Vagina (tissue), 2 donors: Measurements from ENCODE around the gene KDM4B. TPM values are rescaled to one million over a fixed set of nuclear protein-coding genes. Genes with fewer than 3 reads are reported as not detected.

Source experiments
- DNase-seq, 2 donors: peaks; one replicate each; pipeline ENCODE4 v3.0.0-alpha.2; 2017; ENCODE audit errors: extremely low spot score in 2 of 2
- H3K27ac ChIP-seq: fragments of 200-600 bp; sonication (generic); one replicate; pipeline ENCODE4 v1.5.1; 2019
- H3K27me3 ChIP-seq: fragments of 200-600 bp; sonication (generic); one replicate; pipeline ENCODE4 v1.5.1; 2019
- H3K36me3 ChIP-seq, 2 donors: fragments of 200-600 bp; sonication (generic); one replicate each; pipeline ENCODE4 v1.5.1; 2017 to 2019
- H3K4me1 ChIP-seq: fragments of 200-600 bp; sonication (generic); one replicate; pipeline ENCODE4 v1.5.1; 2019
- H3K4me3 ChIP-seq, 2 donors: fragments of 200-600 bp; sonication (generic); 1 replicate in 1 of 2; 2 replicates in 1 of 2; pipeline ENCODE4 v1.5.1; 2016 to 2019
- H3K9me3 ChIP-seq: fragments of 200-600 bp; sonication (generic); one replicate; pipeline ENCODE4 v1.5.1; 2019
- CTCF ChIP-seq, 3 experiments: fragments of 450-650 bp in 2 of 3; fragments of 200-600 bp in 1 of 3; sonication (generic) in 1 of 3; IDR thresholded peaks; one replicate each; pipeline ENCODE4 v1.5.1; 2017 to 2019; ENCODE audit warnings: antibody characterized with exemption in 3 of 3, mild to moderate bottlenecking in 2 of 3, moderate library complexity in 2 of 3
- POLR2A ChIP-seq, 2 donors: fragments of 450-650 bp; IDR thresholded peaks; one replicate each; pipeline ENCODE4 v1.6.1; 2017; ENCODE audit warnings: antibody characterized with exemption in 2 of 2, mild to moderate bottlenecking in 2 of 2, moderate library complexity in 2 of 2
- POLR2AphosphoS5 ChIP-seq, 2 donors: sonication (generic); formaldehyde crosslinking; IDR thresholded peaks; one replicate each; pipeline ENCODE4 v1.9.0; 2017; ENCODE audit warnings: antibody characterized with exemption in 2 of 2, mild to moderate bottlenecking in 2 of 2, low read depth in 1 of 2; ENCODE audit not compliant: insufficient read depth in 1 of 2
- intact Hi-C: fragments of 100-400 bp; cut with DNase I; formaldehyde crosslinking; loops from one replicate; pipeline ENCODE4 v1.15.1; 2023
- total RNA-seq: library from RNA; depleted of rRNA; stranded (reverse); fragments of >200 nt; gene quantifications from one replicate; pipeline ENCODE4 v1.2.3, GENCODE V29; 2016

The KDM4B gene
- total RNA-seq, 1 donor from 2014 or later: 59.7 TPM

DNA sequence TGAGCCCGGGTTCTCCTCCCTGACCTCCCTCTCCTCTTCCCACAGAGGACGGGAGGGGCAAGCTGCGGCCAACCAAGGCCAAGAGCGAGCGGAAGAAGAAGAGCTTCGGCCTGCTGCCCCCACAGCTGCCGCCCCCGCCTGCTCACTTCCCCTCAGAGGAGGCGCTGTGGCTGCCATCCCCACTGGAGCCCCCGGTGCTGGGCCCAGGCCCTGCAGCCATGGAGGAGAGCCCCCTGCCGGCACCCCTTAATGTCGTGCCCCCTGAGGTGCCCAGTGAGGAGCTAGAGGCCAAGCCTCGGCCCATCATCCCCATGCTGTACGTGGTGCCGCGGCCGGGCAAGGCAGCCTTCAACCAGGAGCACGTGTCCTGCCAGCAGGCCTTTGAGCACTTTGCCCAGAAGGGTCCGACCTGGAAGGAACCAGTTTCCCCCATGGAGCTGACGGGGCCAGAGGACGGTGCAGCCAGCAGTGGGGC, 162.2 kb downstream of the KDM4B start:
- no peaks in the 10 kb centered on the region for H3K27me3 ChIP-seq
- TF ChIP-seq POLR2A (IDR thresholded peaks at IDR 0.05) (no peak), CTCF (IDR thresholded peaks at IDR 0.05) (no peak), POLR2AphosphoS5 (IDR thresholded peaks at IDR 0.05; ENCODE audit: insufficient read depth in 1 of 2, low read depth in 1 of 2) (no peak)
- peaks cover 27% of the 10 kb centered on the region for H3K4me1 ChIP-seq
- no peak overlapping the region for H3K27ac ChIP-seq
- H3K36me3 ChIP-seq: peaks cover 0 to 37% of the 10 kb centered on the region in 2 donors
- DNase-seq: no peak
- intact Hi-C loops: no loop called here
- H3K4me3 ChIP-seq: no peak overlapping the region
- no peaks in the 10 kb centered on the region for H3K9me3 ChIP-seq

- no peaks in the 10 kb centered on the region for H3K27me3 ChIP-seq
- intact Hi-C loops: no loop called here
- H3K4me1 ChIP-seq: peaks cover 27% of the 10 kb centered on the region
- no peak for DNase-seq
- H3K36me3 ChIP-seq: peaks cover 0 to 43% of the 10 kb centered on the region in 2 donors
- no peak overlapping the region for H3K4me3 ChIP-seq
- TF ChIP-seq CTCF (IDR thresholded peaks at IDR 0.05): no peak
- no peak for TF ChIP-seq POLR2AphosphoS5 (IDR thresholded peaks at IDR 0.05; ENCODE audit: insufficient read depth in 1 of 2, low read depth in 1 of 2)
- no peak for TF ChIP-seq POLR2A (IDR thresholded peaks at IDR 0.05)
- no peaks in the 10 kb centered on the region for H3K9me3 ChIP-seq
- no peak overlapping the region for H3K27ac ChIP-seq
These were observed 162.7 kb downstream of the KDM4B start for GRCh38 chr19:5131506-5132205.

GRCh38 chr19:5132206-5132560, 163.3 kb downstream of the KDM4B start:
- TF ChIP-seq POLR2A (IDR thresholded peaks at IDR 0.05) (no peak), POLR2AphosphoS5 (IDR thresholded peaks at IDR 0.05; ENCODE audit: insufficient read depth in 1 of 2, low read depth in 1 of 2) (no peak), CTCF (IDR thresholded peaks at IDR 0.05) (no peak)
- Histone ChIP-seq H3K4me1 (peaks cover 25% of the 10 kb centered on the region), H3K36me3 (peaks cover 0 to 48% of the 10 kb centered on the region in 2 donors), H3K4me3 (no peak overlapping the region), H3K9me3 (no peaks in the 10 kb centered on the region), H3K27ac (no peak overlapping the region), H3K27me3 (no peaks in the 10 kb centered on the region)
- DNase-seq: no peak
- intact Hi-C loops: no loop called here

- TF ChIP-seq POLR2A (IDR thresholded peaks at IDR 0.05) (no peak), POLR2AphosphoS5 (IDR thresholded peaks at IDR 0.05; ENCODE audit: insufficient read depth in 1 of 2, low read depth in 1 of 2) (no peak), CTCF (IDR thresholded peaks at IDR 0.05) (no peak)
- H3K4me3 ChIP-seq: no peak overlapping the region
- H3K36me3 ChIP-seq: peaks cover 0 to 55% of the 10 kb centered on the region in 2 donors
- no peaks in the 10 kb centered on the region for H3K27me3 ChIP-seq
- intact Hi-C loops: no loop called here
- no peak overlapping the region for H3K27ac ChIP-seq
- H3K4me1 ChIP-seq: peaks cover 18% of the 10 kb centered on the region
- DNase-seq: no peak
- H3K9me3 ChIP-seq: no peaks in the 10 kb centered on the region
These were observed 164.1 kb downstream of the KDM4B start for GRCh38 chr19:5132698-5133651.
